K562 (cell line): ENCODE results near the gene NRF1.

ENCODE experiments used
- CTCF ChIP-seq, 3 experiments: IDR thresholded peaks in 2 of 3; conservative IDR thresholded peaks in 1 of 3; 2 replicates each; pipeline ENCODE4 v1.5.1; 2011 to 2012; ENCODE audit warnings: low read length in 3 of 3, mild to moderate bottlenecking in 3 of 3, control low read depth in 2 of 3, improper control_type of control experiment in 1 of 3, inconsistent platforms in 1 of 3, low read depth in 1 of 3, mixed read lengths in 1 of 3, moderate library complexity in 1 of 3; ENCODE audit not compliant: insufficient read depth in 2 of 3
- RERE ChIP-seq: sonication (generic); formaldehyde crosslinking; IDR thresholded peaks from 2 replicates; pipeline ENCODE4 v1.8.0; 2023; ENCODE audit warnings: missing genetic modification reagents, mild to moderate bottlenecking, borderline replicate concordance

- TF ChIP-seq RERE (CRISPR knock-in tag) (no peak), CTCF (IDR thresholded peaks at IDR 0.05 in 2 of 3, conservative IDR thresholded peaks at IDR 0.05 in 1 of 3; ENCODE audit: insufficient read depth in 2 of 3, low read depth in 1 of 3, low read length in 3 of 3) (no peak)
Observed at GRCh38 chr7:129789000-129789399, 177.5 kb downstream of the NRF1 start.
